ENCODE results near the gene SIRPA. TPM values are rescaled to one million over a fixed set of nuclear protein-coding genes. Genes with fewer than 3 reads are reported as not detected.

The SIRPA gene
- total and polyA plus RNA-seq, 10 of the 15 experiments (the other 5 are each of a cell fraction or from before 2014, with no cell fraction given), result 1.7 to 13.2 (median 5.0) TPM

DNA sequence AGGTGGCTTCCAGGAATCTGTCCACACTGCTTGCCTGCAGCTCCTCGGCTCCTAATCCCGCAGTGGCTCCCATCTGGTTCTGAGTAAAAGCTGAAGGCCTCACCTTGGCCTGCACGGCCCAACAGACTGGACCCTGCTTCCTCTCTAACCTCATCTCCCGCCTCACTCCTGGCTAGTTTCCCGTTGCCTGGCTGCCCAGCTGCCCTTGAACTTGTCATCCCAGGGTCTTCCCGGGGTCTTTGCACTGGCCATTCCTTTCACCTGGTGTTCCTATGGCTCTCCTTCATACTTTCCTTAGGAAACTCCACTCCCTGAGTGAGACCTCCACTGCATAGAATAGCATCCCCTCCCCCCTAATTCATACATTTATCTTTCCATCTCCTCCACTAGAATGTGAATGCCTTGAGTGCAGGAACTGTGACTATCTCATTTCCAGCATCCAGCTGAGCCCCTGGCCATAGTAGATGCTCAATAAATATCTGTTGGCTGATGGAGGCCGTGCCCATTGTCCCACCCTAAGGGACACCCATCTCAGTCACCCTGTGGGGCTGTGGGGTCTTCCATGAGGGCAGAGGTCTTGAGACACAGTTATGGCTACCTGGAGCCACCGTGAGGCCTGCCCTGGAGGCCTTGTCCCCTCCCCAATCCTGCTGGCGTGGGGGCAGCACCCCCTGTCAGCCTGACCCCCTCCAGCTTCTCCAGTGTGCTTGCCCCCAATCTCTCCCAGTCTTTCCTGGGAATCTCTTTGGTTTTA is 9.1 kb upstream of the SIRPA start (continued):
- no peak for TF ChIP-seq SKIL (IDR thresholded peaks at IDR 0.05; ENCODE audit: low read depth, poor library complexity, severe bottlenecking)
- TF ChIP-seq CHD1 (IDR thresholded peaks at IDR 0.05; ENCODE audit: low read depth, low read length), result no peak
- no peak for TF ChIP-seq SREBF2 (IDR thresholded peaks at IDR 0.05; ENCODE audit: low read length)
- TF ChIP-seq BACH1 (IDR thresholded peaks at IDR 0.05; ENCODE audit: borderline replicate concordance), result no peak

DNA sequence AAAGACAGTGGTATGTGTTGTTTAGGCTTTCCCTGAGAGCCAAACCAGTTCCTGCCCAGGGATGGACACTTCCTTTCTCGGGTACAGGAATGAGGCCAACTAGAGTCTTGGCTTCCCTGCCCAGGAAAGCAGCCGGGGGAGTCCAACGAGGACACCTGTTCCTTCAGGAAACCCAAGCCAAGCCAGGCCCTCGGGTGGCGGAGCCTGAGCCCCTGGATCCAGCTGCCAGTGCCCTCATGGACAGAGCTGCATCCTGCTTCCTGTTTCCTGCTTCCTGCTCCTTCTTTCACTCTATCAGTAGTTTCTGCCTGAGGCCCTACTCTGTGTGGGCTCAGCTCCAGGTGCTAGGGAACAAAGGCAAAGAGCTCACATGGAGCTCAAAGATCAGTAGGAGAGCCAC is 7.9 kb upstream of the SIRPA start:
- Histone ChIP-seq H2AFZ (ENCODE audit: control insufficient read depth, low read depth, low read length) (no peak overlapping the region), H3K9me3 (replicated peaks; ENCODE audit: control insufficient read depth, insufficient read depth, low read length) (no peaks in the 10 kb centered on the region), H3K4me1 (ENCODE audit: control insufficient read depth, insufficient read depth, low read length) (peaks cover 5% of the 10 kb centered on the region; the same call in 1 of the 2 replicates), H3K9ac (ENCODE audit: control insufficient read depth, insufficient read depth, low read length) (no peak overlapping the region), H3K79me2 (ENCODE audit: control insufficient read depth, insufficient read depth, low read length) (no peaks in the 10 kb centered on the region), H3K27me3 (replicated peaks in 1 of 2; ENCODE audit: control insufficient read depth in 2 of 2, insufficient read depth in 2 of 2, low read length in 1 of 2) (no peaks in the 10 kb centered on the region), H3K4me3 (no peak overlapping the region), H3K27ac (ENCODE audit: control insufficient read depth, insufficient read depth) (no peak overlapping the region), H4K20me1 (ENCODE audit: control insufficient read depth, insufficient read depth) (no peaks in the 10 kb centered on the region), H3K4me2 (ENCODE audit: control insufficient read depth, insufficient read depth) (no peak overlapping the region), H3K36me3 (ENCODE audit: control insufficient read depth in 2 of 2, insufficient read depth in 2 of 2, low read length in 1 of 2) (no peaks in the 10 kb centered on the region)
- in situ Hi-C loops (cut with MboI), result no loop called here
- ChIA-PET SMC1A (ENCODE audit: uncharacterized antibody, unreplicated experiment) (interaction anchor here (1.4 to 1.5 kb wide), 2 partner anchors 9 to 20 kb away, joined by 3 read pairs; no protein-coding TSS in a partner anchor), CTCF (interaction anchor here (1.4 kb wide), 1 partner anchor 85 kb away, joined by 5 read pairs; no protein-coding TSS in a partner anchor), RAD21 (ENCODE audit: unreplicated experiment) (interaction anchor here (1.3 kb wide), 1 partner anchor 110 kb away, joined by 4 read pairs; no protein-coding TSS in a partner anchor), POLR2A (no interaction called here)
- ATAC-seq, result no peak
- DNase-seq (ENCODE audit: low read depth, low spot score), result no peak
- intact Hi-C loops (cut with micrococcal nuclease; ENCODE audit: unreplicated experiment), result no loop called here
- no TSS peak for BruUV-seq (replicated peaks)
- no peak for FAIRE-seq
- 58% methylated on average over 5 of the region's 5 CpGs for WGBS (ENCODE audit: insufficient coverage, insufficient replicate concordance, low lambda C conversion rate, missing lambda C conversion rate)
- TF ChIP-seq PAX5 (IDR thresholded peaks at IDR 0.05; ENCODE audit: borderline replicate concordance, low read depth, low read length) (no peak), GABPA (IDR thresholded peaks at IDR 0.05; ENCODE audit: low read depth) (no peak), HDAC2 (IDR thresholded peaks at IDR 0.05) (no peak), RAD21 (IDR thresholded peaks at IDR 0.05; ENCODE audit: insufficient read depth, low read depth, low read length) (no peak), STAT3 (IDR thresholded peaks at IDR 0.05; ENCODE audit: low read depth, low read length) (no peak), SUZ12 (IDR thresholded peaks at IDR 0.05; ENCODE audit: unreplicated experiment) (no peak), ZNF622 (IDR thresholded peaks at IDR 0.05) (no peak), SRF (IDR thresholded peaks at IDR 0.05; ENCODE audit: low read depth in 2 of 2, low read length in 2 of 2) (no peak), BHLHE40 (IDR thresholded peaks at IDR 0.05; ENCODE audit: borderline replicate concordance in 1 of 2, low read depth in 2 of 2, low read length in 1 of 2) (no peak), ZNF274 (IDR thresholded peaks at IDR 0.05; ENCODE audit: insufficient read depth, insufficient read length) (no peak), CREB1 (IDR thresholded peaks at IDR 0.05; ENCODE audit: low read depth) (no peak)
- TF ChIP-seq, protein P1, sequence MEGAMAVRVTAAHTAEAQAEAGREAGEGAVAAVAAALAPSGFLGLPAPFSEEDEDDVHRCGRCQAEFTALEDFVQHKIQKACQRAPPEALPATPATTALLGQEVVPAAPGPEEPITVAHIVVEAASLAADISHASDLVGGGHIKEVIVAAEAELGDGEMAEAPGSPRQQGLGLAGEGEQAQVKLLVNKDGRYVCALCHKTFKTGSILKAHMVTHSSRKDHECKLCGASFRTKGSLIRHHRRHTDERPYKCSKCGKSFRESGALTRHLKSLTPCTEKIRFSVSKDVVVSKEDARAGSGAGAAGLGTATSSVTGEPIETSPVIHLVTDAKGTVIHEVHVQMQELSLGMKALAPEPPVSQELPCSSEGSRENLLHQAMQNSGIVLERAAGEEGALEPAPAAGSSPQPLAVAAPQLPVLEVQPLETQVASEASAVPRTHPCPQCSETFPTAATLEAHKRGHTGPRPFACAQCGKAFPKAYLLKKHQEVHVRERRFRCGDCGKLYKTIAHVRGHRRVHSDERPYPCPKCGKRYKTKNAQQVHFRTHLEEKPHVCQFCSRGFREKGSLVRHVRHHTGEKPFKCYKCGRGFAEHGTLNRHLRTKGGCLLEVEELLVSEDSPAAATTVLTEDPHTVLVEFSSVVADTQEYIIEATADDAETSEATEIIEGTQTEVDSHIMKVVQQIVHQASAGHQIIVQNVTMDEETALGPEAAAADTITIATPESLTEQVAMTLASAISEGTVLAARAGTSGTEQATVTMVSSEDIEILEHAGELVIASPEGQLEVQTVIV (IDR thresholded peaks at IDR 0.05; ENCODE audit: borderline replicate concordance, partially characterized antibody), result no peak

All from GM12878 (cell line).